ENCODE results near the gene TIMP3. TPM values are rescaled to one million over a fixed set of nuclear protein-coding genes. Genes with fewer than 3 reads are reported as not detected.

Gene TIMP3
- total and polyA plus RNA-seq, 2 experiments from 2014 or later, result 85.9 to 91.3 TPM

- H3K27ac ChIP-seq, result no peak overlapping the region
- no peak overlapping the region for H3K4me3 ChIP-seq
- H3K4me1 ChIP-seq (ENCODE audit: low read depth), result peaks cover 28% of the 10 kb centered on the region
- no peak for TF ChIP-seq CTCF (IDR thresholded peaks at IDR 0.05; ENCODE audit: low read depth, low read length)
- DNase-seq (ENCODE audit: low read depth in 1 of 2, low spot score in 1 of 2), result no peak
- H3K27me3 ChIP-seq, result no peaks in the 10 kb centered on the region
- no peaks in the 10 kb centered on the region for H3K36me3 ChIP-seq
- H3K9me3 ChIP-seq (ENCODE audit: low read depth), result no peaks in the 10 kb centered on the region
These were observed 35.6 kb downstream of the TIMP3 start for GRCh38 chr22:32837142-32837541.

- H3K9me3 ChIP-seq (ENCODE audit: low read depth), result no peaks in the 10 kb centered on the region
- H3K27me3 ChIP-seq, result no peaks in the 10 kb centered on the region
- no peaks in the 10 kb centered on the region for H3K36me3 ChIP-seq
- H3K4me3 ChIP-seq, result no peak overlapping the region
- H3K27ac ChIP-seq, result no peak overlapping the region
- peaks cover 28% of the 10 kb centered on the region for H3K4me1 ChIP-seq (ENCODE audit: low read depth)
- no peak for DNase-seq (ENCODE audit: low read depth in 1 of 2, low spot score in 1 of 2)
- no peak for TF ChIP-seq CTCF (IDR thresholded peaks at IDR 0.05; ENCODE audit: low read depth, low read length)
These were observed 36.3 kb downstream of the TIMP3 start for GRCh38 chr22:32837803-32838202.

- H3K36me3 ChIP-seq, result no peaks in the 10 kb centered on the region
- peak in 1 of 2 donors; percentile 73 for DNase-seq (ENCODE audit: low read depth in 1 of 2, low spot score in 1 of 2)
- H3K4me1 ChIP-seq (ENCODE audit: low read depth), result peaks cover 26% of the 10 kb centered on the region
- H3K27ac ChIP-seq, result peak overlapping the region; percentile 69
- TF ChIP-seq CTCF (IDR thresholded peaks at IDR 0.05; ENCODE audit: low read depth, low read length), result no peak
- H3K4me3 ChIP-seq, result no peak overlapping the region
- H3K27me3 ChIP-seq, result no peaks in the 10 kb centered on the region
- H3K9me3 ChIP-seq (ENCODE audit: low read depth), result no peaks in the 10 kb centered on the region
These were observed 38.5 kb downstream of the TIMP3 start for GRCh38 chr22:32839831-32840584.

GRCh38 chr22:32841175-32841574, 39.7 kb downstream of the TIMP3 start:
- TF ChIP-seq CTCF (IDR thresholded peaks at IDR 0.05; ENCODE audit: low read depth, low read length), result no peak
- Histone ChIP-seq H3K27me3 (no peaks in the 10 kb centered on the region), H3K27ac (peak overlapping the region; percentile 69), H3K9me3 (ENCODE audit: low read depth) (no peaks in the 10 kb centered on the region), H3K4me3 (no peak overlapping the region), H3K4me1 (ENCODE audit: low read depth) (peaks cover 26% of the 10 kb centered on the region), H3K36me3 (no peaks in the 10 kb centered on the region)
- DNase-seq (ENCODE audit: low read depth in 1 of 2, low spot score in 1 of 2), result no peak

- no peaks in the 10 kb centered on the region for H3K36me3 ChIP-seq
- no peaks in the 10 kb centered on the region for H3K9me3 ChIP-seq (ENCODE audit: low read depth)
- H3K27me3 ChIP-seq, result no peaks in the 10 kb centered on the region
- H3K4me3 ChIP-seq, result no peak overlapping the region
- H3K27ac ChIP-seq, result no peak overlapping the region
- DNase-seq (ENCODE audit: low read depth in 1 of 2, low spot score in 1 of 2), result no peak
- peaks cover 36% of the 10 kb centered on the region for H3K4me1 ChIP-seq (ENCODE audit: low read depth)
- no peak for TF ChIP-seq CTCF (IDR thresholded peaks at IDR 0.05; ENCODE audit: low read depth, low read length)
These were observed 41.0 kb downstream of the TIMP3 start for GRCh38 chr22:32842486-32842885.

Data from cardiac muscle cell (in vitro differentiated cells and primary cell).